ENCODE results near the gene POLR3H. TPM values are rescaled to one million over a fixed set of nuclear protein-coding genes. Genes with fewer than 3 reads are reported as not detected.
"Not testable (repeated sequence)": the region's sequence is repeated elsewhere in the genome, so short reads cannot be mapped to it uniquely, and the experiment has no call there.

The POLR3H gene, protein sequence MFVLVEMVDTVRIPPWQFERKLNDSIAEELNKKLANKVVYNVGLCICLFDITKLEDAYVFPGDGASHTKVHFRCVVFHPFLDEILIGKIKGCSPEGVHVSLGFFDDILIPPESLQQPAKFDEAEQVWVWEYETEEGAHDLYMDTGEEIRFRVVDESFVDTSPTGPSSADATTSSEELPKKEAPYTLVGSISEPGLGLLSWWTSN
- 10 to 100 TPM in 2 of 3 donors, 1 to 10 TPM in 1; 9.2 to 15.4 (median 15.0) TPM for polyA plus RNA-seq

DNA sequence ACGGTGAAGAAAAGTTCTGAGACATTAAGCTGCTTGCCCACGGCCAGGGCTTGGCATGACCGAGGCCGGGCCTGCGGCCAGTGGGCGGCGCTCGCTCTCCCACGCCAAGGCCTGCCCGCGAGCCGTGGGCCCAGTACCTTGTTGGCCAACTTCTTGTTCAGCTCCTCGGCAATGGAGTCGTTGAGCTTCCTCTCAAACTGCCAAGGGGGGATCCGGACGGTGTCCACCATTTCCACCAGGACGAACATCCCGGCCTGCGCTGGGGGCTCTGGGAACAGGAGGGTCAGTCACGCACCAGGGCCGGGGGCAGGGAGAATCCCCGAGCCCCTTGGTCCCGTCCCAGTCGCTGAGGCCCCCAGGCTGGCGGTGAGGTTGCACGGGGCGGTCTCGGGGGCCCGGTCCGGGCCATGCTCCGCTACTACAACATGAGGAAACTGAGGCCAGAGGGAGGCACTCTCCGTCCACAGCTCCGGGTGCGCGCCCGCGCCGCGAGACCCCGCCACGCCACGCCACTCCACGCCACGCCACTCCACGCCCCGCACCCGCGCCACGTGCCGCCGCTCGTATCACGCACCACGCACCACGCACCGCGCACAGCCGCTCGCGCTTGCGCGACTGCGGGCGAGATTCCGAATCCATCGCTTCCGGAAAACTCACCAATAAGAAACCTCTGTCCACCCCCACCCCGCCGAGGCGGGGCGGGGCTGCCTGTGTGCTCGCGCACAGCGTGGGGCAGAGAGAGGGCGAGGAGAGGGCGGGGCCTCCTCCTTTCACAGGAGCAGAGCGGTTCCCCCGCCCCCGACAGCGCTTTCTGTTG lies at the start of gene POLR3H:
Gene POLR3H, minus strand, starts transcription at position 617 of the 817 bp plus-strand sequence. Its CDS starts 369 bp downstream, at position 248.
- peak within 1 kb of the TSS; percentile 94 to 98 (median 96) for H3K27ac Mint-ChIP-seq
- H3K36me3 Mint-ChIP-seq, result no peaks in the 10 kb centered on the region
- H3K9me3 Mint-ChIP-seq, result no peaks in the 10 kb centered on the region
- peak within 1 kb of the TSS; percentile 96 to 100 (median 97) for H3K4me3 Mint-ChIP-seq
- peaks cover 6 to 9% (median 8%) of the 10 kb centered on the region in 3 donors for H3K27me3 Mint-ChIP-seq (ENCODE audit: low read depth in 3 of 3)
- DNase-seq, result peak; percentile 94 to 97 (median 95)
- peaks cover 39 to 40% of the 10 kb centered on the region in 2 donors for H3K4me1 Mint-ChIP-seq

DNA sequence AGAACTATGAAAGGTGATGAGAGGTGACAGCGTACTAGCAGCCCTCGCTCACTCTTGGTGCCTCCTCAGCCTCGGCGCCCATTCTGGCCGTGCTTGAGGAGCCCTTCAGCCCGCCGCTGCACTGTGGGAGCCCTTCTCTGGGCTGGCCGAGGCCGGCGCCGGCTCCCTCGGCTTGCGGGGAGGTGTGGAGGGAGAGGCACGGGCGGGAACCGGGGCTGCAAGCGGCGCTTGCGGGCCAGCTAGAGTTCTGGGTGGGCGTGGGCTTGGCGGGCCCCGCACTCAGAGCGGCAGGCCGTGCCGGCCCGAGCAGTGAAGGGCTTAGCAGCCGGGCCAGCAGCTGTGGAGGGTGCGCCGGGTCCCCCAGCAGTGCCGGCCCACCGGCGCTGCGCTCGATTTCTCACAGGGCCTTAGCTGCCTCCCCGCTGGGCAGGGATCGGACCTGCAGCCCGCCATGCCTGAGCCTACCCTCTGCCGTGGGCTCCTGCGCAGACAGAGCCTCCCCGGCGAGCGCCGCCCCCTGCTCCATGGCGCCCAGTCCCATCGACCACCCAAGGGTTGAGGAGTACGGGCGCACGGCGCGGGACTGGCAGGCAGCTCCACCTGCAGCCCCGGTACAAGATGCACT lies 49.2 kb upstream of the POLR3H start:
- H3K36me3 Mint-ChIP-seq, DNase-seq, H3K9me3 Mint-ChIP-seq, H3K4me3 Mint-ChIP-seq, H3K27ac Mint-ChIP-seq: not testable (repeated sequence)
- Mint-ChIP-seq H3K4me1 (peaks cover 14 to 16% of the 10 kb centered on the region in 2 donors), H3K27me3 (ENCODE audit: low read depth in 3 of 3) (peaks cover 6 to 12% (median 6%) of the 10 kb centered on the region in 3 donors)

GRCh38 chr22:41589391-41590241 lies 45.3 kb upstream of the POLR3H start, which contains the start of gene PMM1:
Gene PMM1, minus strand, starts transcription at chr22:41589840. Its CDS starts 35 bp downstream, at chr22:41589805.
- DNase-seq, result peak; percentile 100
- Mint-ChIP-seq H3K27ac (peak within 1 kb of the TSS; percentile 57 to 85 (median 76)), H3K4me3 (peak within 1 kb of the TSS; percentile 87 to 90 (median 90)), H3K27me3 (ENCODE audit: low read depth in 3 of 3) (peaks cover 3 to 6% (median 5%) of the 10 kb centered on the region in 3 donors), H3K36me3 (no peaks in the 10 kb centered on the region), H3K4me1 (peaks cover 15 to 16% of the 10 kb centered on the region in 2 donors), H3K9me3 (no peaks in the 10 kb centered on the region)

DNA sequence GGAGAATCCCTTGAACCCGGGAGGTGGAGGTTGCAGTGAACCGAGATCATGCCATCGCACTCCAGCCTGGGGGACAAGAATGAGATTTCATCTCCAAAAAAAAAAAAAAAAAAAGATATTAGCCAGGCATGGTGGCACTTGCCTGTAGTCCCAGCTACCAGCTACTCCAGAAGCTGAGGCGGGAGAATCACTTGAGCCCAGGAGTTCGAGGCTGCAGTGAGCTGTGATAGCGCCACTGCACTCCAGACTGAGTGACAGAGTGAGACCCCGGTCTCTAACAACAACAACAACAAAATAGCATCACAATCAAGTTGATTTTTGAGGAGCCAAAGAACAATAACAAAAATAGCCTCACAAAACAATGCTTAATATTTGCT lies 43.1 kb upstream of the POLR3H start:
- H3K9me3 Mint-ChIP-seq, result no peaks in the 10 kb centered on the region
- no peak overlapping the region for H3K27ac Mint-ChIP-seq
- DNase-seq, result no peak
- H3K36me3 Mint-ChIP-seq, result peaks cover 5 to 8% (median 7%) of the 10 kb centered on the region in 3 donors
- peak overlapping the region in 2 of 5 donors; percentile 7 to 46 for H3K4me3 Mint-ChIP-seq
- peaks cover 15 to 16% of the 10 kb centered on the region in 2 donors for H3K4me1 Mint-ChIP-seq
- H3K27me3 Mint-ChIP-seq (ENCODE audit: low read depth in 3 of 3), result peaks cover 3 to 6% (median 5%) of the 10 kb centered on the region in 3 donors

- peaks cover 3 to 6% (median 5%) of the 10 kb centered on the region in 3 donors for H3K27me3 Mint-ChIP-seq (ENCODE audit: low read depth in 3 of 3)
- peak overlapping the region in 2 of 6 donors; percentile 25 to 27 for H3K27ac Mint-ChIP-seq
- no peak overlapping the region for H3K4me3 Mint-ChIP-seq
Measured at GRCh38 chr22:41585898-41586297, 41.6 kb upstream of the POLR3H start.

DNA sequence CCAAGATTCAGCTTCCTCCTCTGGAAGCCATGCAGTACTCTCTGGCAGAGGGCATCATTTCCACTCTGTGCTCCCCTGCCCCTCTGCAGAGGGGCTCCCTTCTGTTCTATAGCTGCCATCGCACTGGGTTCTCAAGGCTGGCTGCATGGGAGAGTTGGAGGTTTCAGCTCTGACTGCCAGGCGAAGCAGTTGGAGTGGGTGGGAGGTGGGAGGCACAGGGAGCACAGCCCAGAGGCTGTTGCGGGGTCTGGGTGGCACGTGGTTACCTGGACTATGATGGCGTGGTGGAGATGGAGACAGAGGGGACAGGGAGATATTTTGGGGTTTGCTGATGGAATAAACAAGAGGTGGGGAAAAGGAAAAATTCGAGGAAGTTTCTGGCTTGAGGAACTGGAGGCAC lies 40.6 kb upstream of the POLR3H start:
- peaks cover 12 to 13% of the 10 kb centered on the region in 2 donors for H3K4me1 Mint-ChIP-seq
- H3K4me3 Mint-ChIP-seq, result no peak overlapping the region
- DNase-seq, result no peak
- H3K27ac Mint-ChIP-seq, result no peak overlapping the region
- peaks cover 0 to 5% (median 1%) of the 10 kb centered on the region in 3 donors for H3K27me3 Mint-ChIP-seq (ENCODE audit: low read depth in 3 of 3)
- H3K9me3 Mint-ChIP-seq, result no peaks in the 10 kb centered on the region
- H3K36me3 Mint-ChIP-seq, result peaks cover 5 to 10% (median 8%) of the 10 kb centered on the region in 3 donors

More at GRCh38 chr22:41585898-41586297, 41.6 kb upstream of the POLR3H start:
- DNase-seq, result no peak
- Mint-ChIP-seq H3K9me3 (no peaks in the 10 kb centered on the region), H3K4me1 (peaks cover 15 to 16% of the 10 kb centered on the region in 2 donors), H3K36me3 (peaks cover 5 to 10% (median 8%) of the 10 kb centered on the region in 3 donors)

DNA sequence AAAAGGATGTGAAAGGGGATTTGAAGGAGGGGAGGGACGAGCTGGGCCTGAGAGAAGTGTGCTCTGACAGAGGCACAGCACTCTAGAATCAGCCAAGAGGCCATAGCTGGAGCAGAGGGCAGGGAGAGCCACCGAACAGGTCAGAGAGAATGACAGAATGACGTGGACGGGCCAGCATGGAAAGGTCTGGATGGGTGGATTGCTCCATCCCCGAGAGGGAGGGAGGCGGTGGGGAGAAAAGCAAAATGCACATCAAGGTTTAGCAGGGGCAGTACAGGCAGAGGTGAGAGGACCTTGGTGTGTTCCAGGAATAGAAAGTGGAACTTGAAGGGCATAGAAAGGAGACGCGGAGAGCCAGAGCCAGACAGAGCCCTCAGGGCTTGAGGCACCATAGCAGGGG lies 38.4 kb upstream of the POLR3H start:
- DNase-seq, result no peak
- peak overlapping the region in 1 of 5 donors; percentile 10 for H3K4me3 Mint-ChIP-seq
- H3K4me1 Mint-ChIP-seq, result peaks cover 0 to under 1% of the 10 kb centered on the region in 2 donors
- H3K27ac Mint-ChIP-seq, result peak overlapping the region in 1 of 6 donors; percentile 41
- H3K36me3 Mint-ChIP-seq, result peaks cover 5 to 10% (median 8%) of the 10 kb centered on the region in 3 donors
- H3K27me3 Mint-ChIP-seq (ENCODE audit: low read depth in 3 of 3), result peaks cover 0 to 3% (median 1%) of the 10 kb centered on the region in 3 donors
- no peaks in the 10 kb centered on the region for H3K9me3 Mint-ChIP-seq

GRCh38 chr22:41579997-41580355 lies 35.7 kb upstream of the POLR3H start:
- Mint-ChIP-seq H3K36me3 (peaks cover 5 to 10% (median 8%) of the 10 kb centered on the region in 3 donors), H3K4me1 (no peaks in the 10 kb centered on the region), H3K27me3 (ENCODE audit: low read depth in 3 of 3) (peaks cover 0 to 4% (median 1%) of the 10 kb centered on the region in 3 donors), H3K27ac (no peak overlapping the region), H3K9me3 (no peaks in the 10 kb centered on the region), H3K4me3 (no peak overlapping the region)
- DNase-seq, result no peak

GRCh38 chr22:41579297-41579996 lies 35.2 kb upstream of the POLR3H start:
- Mint-ChIP-seq H3K4me1 (no peaks in the 10 kb centered on the region), H3K9me3 (no peaks in the 10 kb centered on the region)

GRCh38 chr22:41578818-41579217 lies 34.5 kb upstream of the POLR3H start:
- H3K27ac Mint-ChIP-seq, result peak overlapping the region in 1 of 6 donors; percentile 21
- peaks cover 0 to 4% (median 1%) of the 10 kb centered on the region in 3 donors for H3K27me3 Mint-ChIP-seq (ENCODE audit: low read depth in 3 of 3)
- no peak overlapping the region for H3K4me3 Mint-ChIP-seq
- H3K36me3 Mint-ChIP-seq, result peaks cover 5 to 8% (median 7%) of the 10 kb centered on the region in 3 donors
- H3K9me3 Mint-ChIP-seq, result no peaks in the 10 kb centered on the region
- no peaks in the 10 kb centered on the region for H3K4me1 Mint-ChIP-seq
- no peak for DNase-seq

More at GRCh38 chr22:41579297-41579996, 35.2 kb upstream of the POLR3H start:
- Mint-ChIP-seq H3K27ac (no peak overlapping the region), H3K27me3 (ENCODE audit: low read depth in 3 of 3) (peaks cover 0 to 4% (median 1%) of the 10 kb centered on the region in 3 donors), H3K36me3 (peaks cover 5 to 9% (median 8%) of the 10 kb centered on the region in 3 donors), H3K4me3 (no peak overlapping the region)
- no peak for DNase-seq

- H3K27me3 Mint-ChIP-seq (ENCODE audit: low read depth in 3 of 3), result peaks cover 0 to 4% (median 1%) of the 10 kb centered on the region in 3 donors
- no peak for DNase-seq
- peak overlapping the region in 1 of 6 donors; percentile 28 for H3K27ac Mint-ChIP-seq
- no peak overlapping the region for H3K4me3 Mint-ChIP-seq
- H3K9me3 Mint-ChIP-seq, result no peaks in the 10 kb centered on the region
- H3K4me1 Mint-ChIP-seq, result no peaks in the 10 kb centered on the region
- peaks cover 0 to 8% (median 7%) of the 10 kb centered on the region in 3 donors for H3K36me3 Mint-ChIP-seq
Measured at GRCh38 chr22:41578114-41578513, 33.8 kb upstream of the POLR3H start.

DNA sequence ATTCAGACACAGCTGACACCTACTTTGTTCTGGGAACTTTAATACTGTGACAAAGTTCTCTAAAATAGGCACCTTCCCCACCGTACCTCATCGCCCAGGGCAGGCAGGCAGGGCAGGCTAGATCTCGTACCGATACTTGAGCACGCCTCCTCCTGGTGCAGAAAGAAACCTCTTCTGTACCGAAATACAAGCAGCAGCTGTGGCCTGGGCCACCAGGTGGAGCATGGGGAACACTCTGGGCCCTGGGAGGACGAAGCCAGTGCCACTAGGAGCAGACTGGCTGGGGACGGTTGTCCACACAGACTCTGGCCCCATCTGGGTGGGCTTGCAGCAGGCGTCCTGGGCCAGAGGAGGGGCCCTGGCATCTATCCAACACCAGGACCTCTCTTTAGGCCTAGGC lies 32.6 kb upstream of the POLR3H start:
- Mint-ChIP-seq H3K4me3 (no peak overlapping the region), H3K36me3 (no peaks in the 10 kb centered on the region), H3K27me3 (ENCODE audit: low read depth in 3 of 3) (peaks cover 0 to 4% (median 1%) of the 10 kb centered on the region in 3 donors), H3K4me1 (no peaks in the 10 kb centered on the region), H3K9me3 (no peaks in the 10 kb centered on the region), H3K27ac (peak overlapping the region in 1 of 6 donors; percentile 7)
- DNase-seq, result peak; percentile 27

Data from immature natural killer cell (primary cell).